ENCODE results near the gene ITGB3. TPM values are rescaled to one million over a fixed set of nuclear protein-coding genes. Genes with fewer than 3 reads are reported as not detected.

Gene ITGB3
- total RNA-seq, 2 donors from 2014 or later, result 1.9 to 15.4 TPM

- Histone ChIP-seq H3K36me3 (no peaks in the 10 kb centered on the region), H3K27me3 (no peaks in the 10 kb centered on the region), H3K4me3 (no peak overlapping the region), H3K4me1 (peaks cover 7% of the 10 kb centered on the region), H3K9ac (ENCODE audit: low read depth in 2 of 2, low read length in 2 of 2) (no peak overlapping the region), H3K9me3 (no peaks in the 10 kb centered on the region), H3K27ac (no peak overlapping the region)
- TF ChIP-seq, protein P1, sequence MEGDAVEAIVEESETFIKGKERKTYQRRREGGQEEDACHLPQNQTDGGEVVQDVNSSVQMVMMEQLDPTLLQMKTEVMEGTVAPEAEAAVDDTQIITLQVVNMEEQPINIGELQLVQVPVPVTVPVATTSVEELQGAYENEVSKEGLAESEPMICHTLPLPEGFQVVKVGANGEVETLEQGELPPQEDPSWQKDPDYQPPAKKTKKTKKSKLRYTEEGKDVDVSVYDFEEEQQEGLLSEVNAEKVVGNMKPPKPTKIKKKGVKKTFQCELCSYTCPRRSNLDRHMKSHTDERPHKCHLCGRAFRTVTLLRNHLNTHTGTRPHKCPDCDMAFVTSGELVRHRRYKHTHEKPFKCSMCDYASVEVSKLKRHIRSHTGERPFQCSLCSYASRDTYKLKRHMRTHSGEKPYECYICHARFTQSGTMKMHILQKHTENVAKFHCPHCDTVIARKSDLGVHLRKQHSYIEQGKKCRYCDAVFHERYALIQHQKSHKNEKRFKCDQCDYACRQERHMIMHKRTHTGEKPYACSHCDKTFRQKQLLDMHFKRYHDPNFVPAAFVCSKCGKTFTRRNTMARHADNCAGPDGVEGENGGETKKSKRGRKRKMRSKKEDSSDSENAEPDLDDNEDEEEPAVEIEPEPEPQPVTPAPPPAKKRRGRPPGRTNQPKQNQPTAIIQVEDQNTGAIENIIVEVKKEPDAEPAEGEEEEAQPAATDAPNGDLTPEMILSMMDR (IDR thresholded peaks at IDR 0.05), result no peak
- intact Hi-C loops (cut with DNase I), result no loop called here
- no peak for DNase-seq
These were observed 19.6 kb downstream of the ITGB3 start for GRCh38 chr17:47273245-47273644.

DNA sequence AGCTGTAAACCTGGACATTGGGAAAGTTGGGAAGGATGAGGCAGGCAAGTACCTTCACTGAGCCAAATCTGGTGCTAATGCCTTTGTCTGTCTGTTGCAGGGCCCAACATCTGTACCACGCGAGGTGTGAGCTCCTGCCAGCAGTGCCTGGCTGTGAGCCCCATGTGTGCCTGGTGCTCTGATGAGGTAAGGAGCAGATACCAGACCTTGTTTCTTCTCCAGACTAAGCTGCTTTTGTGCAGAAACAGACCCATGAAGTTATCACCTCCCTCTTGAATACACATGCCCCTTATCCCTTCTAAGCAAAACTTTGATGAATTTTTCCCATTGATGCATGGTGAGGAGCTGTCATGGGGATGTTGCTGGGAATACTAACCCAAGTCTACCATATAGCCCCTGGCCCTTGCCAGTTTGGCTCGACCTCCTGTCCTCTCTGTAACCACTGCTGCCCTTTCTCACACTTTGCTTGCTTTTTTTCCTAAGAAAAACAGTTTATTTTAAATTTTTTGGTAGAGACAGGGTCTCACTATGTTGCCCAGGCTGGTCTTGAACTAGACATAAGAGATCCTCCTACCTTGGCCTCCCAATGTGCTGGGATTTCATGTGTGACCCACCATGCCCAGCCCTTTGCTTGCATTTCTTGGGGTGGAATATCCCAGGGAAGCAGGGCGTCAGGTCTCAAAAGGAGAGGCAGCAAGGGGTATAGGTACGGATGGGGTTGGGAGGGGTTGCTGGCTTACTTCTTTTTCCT lies 20.9 kb downstream of the ITGB3 start:
- intact Hi-C loops (cut with DNase I), result no loop called here
- Histone ChIP-seq H3K4me3 (no peak overlapping the region), H3K27me3 (no peaks in the 10 kb centered on the region), H3K9ac (ENCODE audit: low read depth in 2 of 2, low read length in 2 of 2) (no peak overlapping the region), H3K4me1 (peaks cover 7% of the 10 kb centered on the region), H3K27ac (peak overlapping the region; percentile 61), H3K9me3 (no peaks in the 10 kb centered on the region), H3K36me3 (no peaks in the 10 kb centered on the region)
- DNase-seq, result no peak
- TF ChIP-seq, protein P1 (IDR thresholded peaks at IDR 0.05), result no peak

DNA sequence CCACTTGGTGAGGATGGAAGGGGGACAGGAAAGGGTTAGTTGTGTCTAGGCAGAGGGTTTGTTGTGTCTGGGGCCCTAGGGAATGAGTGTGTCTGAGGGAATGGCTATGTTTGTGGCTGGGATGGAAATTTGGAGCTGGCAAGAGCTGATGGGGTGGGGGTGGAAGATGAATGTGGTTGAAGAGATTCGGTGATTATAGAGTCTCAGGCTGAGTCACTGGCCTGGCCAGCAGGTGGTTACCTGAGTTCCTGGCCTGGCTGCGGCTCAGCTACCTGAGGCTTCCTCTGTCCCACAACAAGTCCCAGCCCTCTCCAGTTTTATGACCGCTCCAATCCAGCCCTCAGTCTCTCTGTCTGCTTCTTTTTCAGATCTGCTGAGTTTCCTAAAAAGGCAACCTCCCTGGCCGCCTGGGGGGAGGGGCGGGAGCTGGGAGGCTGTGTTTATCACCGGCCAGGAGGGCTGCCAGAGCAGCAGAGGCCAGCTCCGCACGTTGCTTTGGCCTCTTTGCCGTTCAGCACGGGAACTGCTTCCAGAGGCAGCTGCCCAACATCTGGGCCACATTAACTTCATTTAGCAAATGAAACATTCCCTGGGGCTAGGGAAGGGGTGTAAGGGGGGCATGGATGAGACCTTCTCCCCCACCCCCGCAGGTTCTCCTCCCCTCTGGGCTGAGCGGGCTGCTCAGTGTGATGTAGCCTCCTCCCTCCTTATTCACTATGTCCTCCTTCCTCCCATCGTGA lies 21.8 kb downstream of the ITGB3 start:
- Histone ChIP-seq H3K9me3 (no peaks in the 10 kb centered on the region), H3K27me3 (no peaks in the 10 kb centered on the region), H3K4me1 (peaks cover 7% of the 10 kb centered on the region), H3K4me3 (no peak overlapping the region), H3K27ac (peak overlapping the region; percentile 61), H3K36me3 (no peaks in the 10 kb centered on the region), H3K9ac (ENCODE audit: low read depth in 2 of 2, low read length in 2 of 2) (peak overlapping the region; percentile 14 to 27)
- intact Hi-C loops (cut with DNase I), result no loop called here
- peak; percentile 75 for DNase-seq
- TF ChIP-seq, protein P1 (IDR thresholded peaks at IDR 0.05), result no peak

DNA sequence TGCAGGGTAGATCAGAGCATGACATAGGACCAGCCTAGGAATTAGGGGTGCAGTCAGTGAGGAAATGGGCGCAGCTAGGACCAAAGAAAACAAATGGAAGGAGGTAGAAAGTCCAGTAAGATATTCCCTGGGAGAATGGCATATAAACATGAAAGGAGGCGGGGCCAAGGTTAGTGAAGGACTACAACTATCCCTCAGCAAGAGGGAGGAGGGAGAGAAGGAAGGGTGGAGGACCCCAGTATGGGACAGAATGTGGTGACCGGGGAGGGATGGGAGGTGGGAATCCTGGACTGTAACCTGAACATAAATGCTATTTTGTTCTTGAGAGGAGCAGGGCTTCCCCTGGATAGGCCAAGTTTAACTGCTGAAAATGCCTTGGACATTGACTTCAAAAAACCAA lies 22.8 kb downstream of the ITGB3 start:
- TF ChIP-seq, protein P1 (IDR thresholded peaks at IDR 0.05), result no peak
- H3K27me3 ChIP-seq, result no peaks in the 10 kb centered on the region
- peak overlapping the region; percentile 61 for H3K27ac ChIP-seq
- intact Hi-C loops (cut with DNase I), result no loop called here
- no peak overlapping the region for H3K9ac ChIP-seq (ENCODE audit: low read depth in 2 of 2, low read length in 2 of 2)
- H3K4me1 ChIP-seq, result peaks cover 7% of the 10 kb centered on the region
- H3K9me3 ChIP-seq, result no peaks in the 10 kb centered on the region
- no peak overlapping the region for H3K4me3 ChIP-seq
- no peaks in the 10 kb centered on the region for H3K36me3 ChIP-seq
- no peak for DNase-seq

GRCh38 chr17:47276868-47277267 lies 23.2 kb downstream of the ITGB3 start:
- H3K4me1 ChIP-seq, result peaks cover 7% of the 10 kb centered on the region
- intact Hi-C loops (cut with DNase I), result no loop called here

More at GRCh38 chr17:47276868-47277267, 23.2 kb downstream of the ITGB3 start:
- no peaks in the 10 kb centered on the region for H3K9me3 ChIP-seq
- no peak overlapping the region for H3K4me3 ChIP-seq
- no peaks in the 10 kb centered on the region for H3K36me3 ChIP-seq
- no peak overlapping the region for H3K9ac ChIP-seq (ENCODE audit: low read depth in 2 of 2, low read length in 2 of 2)
- H3K27ac ChIP-seq, result peak overlapping the region; percentile 61
- TF ChIP-seq, protein P1 (IDR thresholded peaks at IDR 0.05), result no peak
- peak; percentile 46 for DNase-seq
- H3K27me3 ChIP-seq, result no peaks in the 10 kb centered on the region

All from colonic mucosa (tissue), 4 donors.